ENCODE data around the gene DLX4.

Gene DLX4

GRCh38 chr17:49984776-49985175 lies 15.8 kb downstream of the DLX4 start:
- no peak overlapping the region for H3K9ac ChIP-seq (ENCODE audit: insufficient read length)
- H3K27ac ChIP-seq: no peak overlapping the region
- no peak for DNase-seq (ENCODE audit: low read depth, low spot score)
- 0 out of 2 replicates have a peak, but pooled peaks cover 4% of the 10 kb centered on the region for H3K9me3 ChIP-seq (ENCODE audit: low read depth, low read length)
- no peak for TF ChIP-seq POLR2AphosphoS5 (IDR thresholded peaks at IDR 0.05; ENCODE audit: borderline replicate concordance, low read depth, low read length)
- no peak for TF ChIP-seq EZH2 (IDR thresholded peaks at IDR 0.05)
- no peak for TF ChIP-seq FOXP2 (optimal IDR thresholded peaks at IDR 0.05; ENCODE audit: control extremely low read depth, extremely low read length, insufficient read depth)
- H3K4me3 ChIP-seq: no peak overlapping the region
- no peaks in the 10 kb centered on the region for H3K36me3 ChIP-seq (ENCODE audit: insufficient read depth, low read length)

GRCh38 chr17:49985310-49985990 lies 16.5 kb downstream of the DLX4 start:
- Histone ChIP-seq H3K9ac (ENCODE audit: insufficient read length) (no peak overlapping the region), H3K36me3 (ENCODE audit: insufficient read depth, low read length) (no peaks in the 10 kb centered on the region), H3K4me3 (no peak overlapping the region), H3K27ac (no peak overlapping the region), H3K9me3 (ENCODE audit: low read depth, low read length) (0 out of 2 replicates have a peak, but pooled peaks cover 4% of the 10 kb centered on the region)
- TF ChIP-seq EZH2 (IDR thresholded peaks at IDR 0.05): no peak
- no peak for TF ChIP-seq FOXP2 (optimal IDR thresholded peaks at IDR 0.05; ENCODE audit: control extremely low read depth, extremely low read length, insufficient read depth)
- no peak for TF ChIP-seq POLR2AphosphoS5 (IDR thresholded peaks at IDR 0.05; ENCODE audit: borderline replicate concordance, low read depth, low read length)
- DNase-seq (ENCODE audit: low read depth, low spot score): no peak

DNA sequence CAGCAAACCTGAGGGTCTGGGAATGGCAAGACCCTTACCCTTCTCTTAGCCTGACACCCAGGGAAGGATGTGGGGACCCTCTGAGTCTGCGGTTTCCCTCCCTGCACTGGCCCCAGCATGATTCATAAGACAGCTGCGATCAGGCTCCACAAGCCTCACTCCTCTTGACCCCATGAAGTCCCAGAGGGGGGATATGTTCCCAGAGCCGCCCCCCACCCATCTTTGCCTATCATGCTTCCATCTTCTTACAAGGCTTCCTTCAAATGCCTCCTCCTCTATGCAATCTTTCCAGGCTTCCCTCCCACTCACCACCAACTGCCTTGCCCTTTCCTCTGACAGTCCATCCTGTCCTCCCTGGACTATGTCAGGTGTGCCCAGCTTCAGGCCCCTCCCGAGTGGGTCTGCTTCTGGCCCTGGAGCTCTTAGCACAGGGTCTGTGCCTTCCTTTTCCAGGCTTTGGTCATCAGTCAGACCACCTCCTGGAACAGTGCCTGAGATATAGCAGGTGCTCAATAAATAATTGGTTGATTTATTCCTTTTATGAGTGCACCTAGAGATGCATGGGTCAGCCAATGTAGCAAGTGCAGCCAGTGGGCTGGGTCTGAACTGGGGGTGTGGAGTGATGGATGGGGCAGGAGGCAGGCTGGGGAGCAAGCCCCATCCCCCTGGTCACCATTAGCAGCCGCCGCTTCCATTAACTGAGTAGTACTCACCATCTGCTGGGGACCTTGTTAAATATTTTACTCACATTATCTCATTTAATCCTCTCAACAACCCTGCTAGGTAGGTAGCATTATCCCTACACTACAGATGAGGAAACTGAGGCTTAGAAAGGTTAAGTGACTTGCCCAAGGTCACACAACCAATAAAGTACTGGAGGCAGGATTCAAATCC lies 17.7 kb downstream of the DLX4 start:
- no peak for DNase-seq (ENCODE audit: low read depth, low spot score)
- no peak overlapping the region for H3K27ac ChIP-seq
- TF ChIP-seq FOXP2 (optimal IDR thresholded peaks at IDR 0.05; ENCODE audit: control extremely low read depth, extremely low read length, insufficient read depth): no peak
- TF ChIP-seq POLR2AphosphoS5 (IDR thresholded peaks at IDR 0.05; ENCODE audit: borderline replicate concordance, low read depth, low read length): no peak
- no peak for TF ChIP-seq EZH2 (IDR thresholded peaks at IDR 0.05)
- H3K9ac ChIP-seq (ENCODE audit: insufficient read length): no peak overlapping the region
- H3K4me3 ChIP-seq: no peak overlapping the region
- 0 out of 2 replicates have a peak, but pooled peaks cover 4% of the 10 kb centered on the region for H3K9me3 ChIP-seq (ENCODE audit: low read depth, low read length)
- H3K36me3 ChIP-seq (ENCODE audit: insufficient read depth, low read length): no peaks in the 10 kb centered on the region

DNA sequence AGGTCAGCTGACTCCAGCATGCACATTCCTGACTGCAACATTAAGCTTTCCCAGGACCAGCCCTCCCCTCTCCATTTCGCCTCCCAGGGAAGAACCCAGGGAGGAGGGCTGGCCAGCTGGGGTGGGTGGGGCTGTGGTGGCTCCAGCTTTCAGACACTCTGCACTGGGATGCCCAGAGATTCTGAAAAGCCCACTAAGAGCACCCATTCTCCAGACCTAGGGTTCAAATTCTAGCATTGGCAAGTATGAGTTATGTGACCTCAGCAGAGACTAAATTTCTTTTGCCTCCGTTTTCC lies 18.2 kb downstream of the DLX4 start:
- Histone ChIP-seq H3K27ac (no peak overlapping the region), H3K36me3 (ENCODE audit: insufficient read depth, low read length) (no peaks in the 10 kb centered on the region), H3K4me3 (no peak overlapping the region), H3K9me3 (ENCODE audit: low read depth, low read length) (0 out of 2 replicates have a peak, but pooled peaks cover 4% of the 10 kb centered on the region), H3K9ac (ENCODE audit: insufficient read length) (no peak overlapping the region)
- DNase-seq (ENCODE audit: low read depth, low spot score): no peak
- no peak for TF ChIP-seq POLR2AphosphoS5 (IDR thresholded peaks at IDR 0.05; ENCODE audit: borderline replicate concordance, low read depth, low read length)
- no peak for TF ChIP-seq EZH2 (IDR thresholded peaks at IDR 0.05)
- no peak for TF ChIP-seq FOXP2 (optimal IDR thresholded peaks at IDR 0.05; ENCODE audit: control extremely low read depth, extremely low read length, insufficient read depth)

DNA sequence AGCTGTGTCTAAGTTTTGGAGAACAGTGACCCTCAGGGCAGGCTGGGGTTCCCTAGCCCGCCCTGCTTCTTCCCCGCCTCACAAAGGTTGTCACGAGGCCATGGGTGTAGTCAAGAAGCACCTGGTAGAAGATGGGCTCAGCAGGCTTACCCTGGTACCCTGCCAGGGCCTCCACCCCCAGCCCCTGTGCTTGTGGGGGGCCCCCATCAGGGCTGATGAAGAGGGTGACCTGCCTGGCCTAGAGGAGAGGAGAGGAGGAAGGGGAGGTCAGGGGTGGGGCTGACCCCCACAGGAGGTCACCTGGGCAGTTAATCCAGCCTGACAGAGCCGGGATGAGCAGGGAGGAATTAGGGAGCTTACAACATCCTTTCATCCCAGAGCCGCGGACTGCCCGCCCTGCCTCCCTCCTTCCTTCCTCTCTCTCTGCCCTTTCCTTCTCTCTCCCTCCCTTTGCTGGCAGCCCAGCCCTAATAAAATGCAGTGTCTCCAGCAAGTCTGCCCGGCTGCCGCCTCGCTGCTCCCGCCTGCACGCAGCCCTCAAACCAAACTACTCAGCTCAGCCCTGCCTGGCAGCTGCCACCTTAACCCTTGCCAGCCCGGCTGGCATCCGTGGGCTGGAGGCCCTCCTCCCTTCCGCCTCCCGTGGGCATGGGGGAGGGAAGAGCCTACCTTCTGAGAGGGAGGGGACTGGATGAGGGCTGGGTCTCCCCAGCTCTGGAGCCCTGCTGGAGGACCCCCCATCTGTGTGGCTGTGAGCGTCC lies 18.9 kb downstream of the DLX4 start:
- peak overlapping the region; percentile 31 for H3K4me3 ChIP-seq
- no peak for DNase-seq (ENCODE audit: low read depth, low spot score)
- H3K36me3 ChIP-seq (ENCODE audit: insufficient read depth, low read length): no peaks in the 10 kb centered on the region
- no peak overlapping the region for H3K27ac ChIP-seq
- H3K9ac ChIP-seq (ENCODE audit: insufficient read length): no peak overlapping the region
- H3K9me3 ChIP-seq (ENCODE audit: low read depth, low read length): 0 out of 2 replicates have a peak, but pooled peaks cover 4% of the 10 kb centered on the region
- peak; percentile 70 for TF ChIP-seq FOXP2 (optimal IDR thresholded peaks at IDR 0.05; ENCODE audit: control extremely low read depth, extremely low read length, insufficient read depth)
- no peak for TF ChIP-seq EZH2 (IDR thresholded peaks at IDR 0.05)
- no peak for TF ChIP-seq POLR2AphosphoS5 (IDR thresholded peaks at IDR 0.05; ENCODE audit: borderline replicate concordance, low read depth, low read length)

DNA sequence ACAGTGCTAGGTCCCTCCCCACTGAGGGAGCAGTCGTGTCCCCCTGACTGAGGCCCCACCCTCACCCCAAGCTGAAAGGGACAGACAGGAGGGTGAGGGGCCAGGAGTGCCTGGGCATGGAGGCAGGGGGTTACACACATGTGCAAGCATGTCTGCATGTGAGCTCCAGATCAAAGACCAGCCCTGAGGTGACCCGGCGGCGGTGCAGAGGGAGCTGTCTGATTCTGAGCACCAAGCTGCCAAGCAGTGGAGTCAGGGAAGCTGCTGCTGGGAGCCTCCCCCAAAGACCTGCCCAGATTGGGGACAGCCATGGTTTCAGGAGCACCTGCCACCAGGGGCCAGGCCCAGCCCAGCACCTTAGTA lies 20.5 kb downstream of the DLX4 start:
- H3K9ac ChIP-seq (ENCODE audit: insufficient read length): no peak overlapping the region
- peak overlapping the region; percentile 19; the same call in 1 of the 2 replicates for H3K27ac ChIP-seq
- H3K36me3 ChIP-seq (ENCODE audit: insufficient read depth, low read length): no peaks in the 10 kb centered on the region
- H3K9me3 ChIP-seq (ENCODE audit: low read depth, low read length): no peaks in the 10 kb centered on the region
- TF ChIP-seq POLR2AphosphoS5 (IDR thresholded peaks at IDR 0.05; ENCODE audit: borderline replicate concordance, low read depth, low read length) (peak; percentile 9; the same call in 1 of the 2 replicates), EZH2 (IDR thresholded peaks at IDR 0.05) (no peak)
- no peak for DNase-seq (ENCODE audit: low read depth, low spot score)
- no peak overlapping the region for H3K4me3 ChIP-seq

DNA sequence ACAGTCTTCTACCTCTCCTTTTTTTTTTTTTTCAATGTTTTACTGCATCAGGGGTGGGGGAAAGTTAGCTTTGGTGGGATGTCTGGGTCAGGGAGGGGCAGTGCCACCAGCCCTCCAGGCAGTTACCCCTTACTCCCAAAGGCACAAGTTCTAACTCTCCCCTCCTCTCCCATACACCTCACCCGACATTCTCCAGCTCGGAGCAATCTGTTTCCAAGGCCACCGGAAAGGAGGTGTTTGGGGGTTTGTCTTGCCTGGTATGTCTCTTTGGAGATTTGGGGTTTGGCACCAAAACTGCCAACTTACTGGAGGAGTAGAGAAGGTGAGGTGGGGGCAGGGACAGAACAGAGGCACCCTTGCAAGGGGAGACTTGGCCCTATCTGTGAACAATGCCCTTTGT lies 21.3 kb downstream of the DLX4 start:
- Histone ChIP-seq H3K36me3 (ENCODE audit: insufficient read depth, low read length) (no peaks in the 10 kb centered on the region), H3K4me3 (no peak overlapping the region), H3K27ac (no peak overlapping the region; the same call in 1 of the 2 replicates), H3K9ac (ENCODE audit: insufficient read length) (no peak overlapping the region), H3K9me3 (ENCODE audit: low read depth, low read length) (no peaks in the 10 kb centered on the region)
- DNase-seq (ENCODE audit: low read depth, low spot score): no peak
- TF ChIP-seq POLR2AphosphoS5 (IDR thresholded peaks at IDR 0.05; ENCODE audit: borderline replicate concordance, low read depth, low read length): no peak
- TF ChIP-seq FOXP2 (optimal IDR thresholded peaks at IDR 0.05; ENCODE audit: control extremely low read depth, extremely low read length, insufficient read depth): no peak

DNA sequence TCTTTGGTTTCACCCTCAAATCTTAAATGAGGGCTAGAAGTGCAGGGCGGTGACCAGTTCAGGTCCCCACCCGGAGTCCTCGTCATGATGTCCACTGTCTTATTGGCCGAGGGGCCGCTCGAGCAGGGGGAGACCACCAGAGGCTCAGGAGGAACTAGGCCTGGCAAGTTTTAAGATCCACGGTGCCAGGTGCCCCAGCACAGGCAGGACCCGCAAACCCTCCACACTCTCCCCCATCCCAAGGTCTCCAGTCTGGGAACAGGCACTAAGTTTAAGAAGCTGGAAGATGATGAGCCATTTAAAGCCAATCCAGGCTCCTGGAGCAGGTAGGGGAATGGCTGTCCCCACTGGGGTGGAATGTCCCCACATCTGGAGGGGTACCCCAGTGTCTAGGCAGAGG lies 21.9 kb downstream of the DLX4 start:
- Histone ChIP-seq H3K4me3 (no peak overlapping the region), H3K36me3 (ENCODE audit: insufficient read depth, low read length) (no peaks in the 10 kb centered on the region), H3K9ac (ENCODE audit: insufficient read length) (no peak overlapping the region), H3K27ac (no peak overlapping the region; the same call in 1 of the 2 replicates), H3K9me3 (ENCODE audit: low read depth, low read length) (no peaks in the 10 kb centered on the region)
- TF ChIP-seq FOXP2 (optimal IDR thresholded peaks at IDR 0.05; ENCODE audit: control extremely low read depth, extremely low read length, insufficient read depth) (no peak), POLR2AphosphoS5 (IDR thresholded peaks at IDR 0.05; ENCODE audit: borderline replicate concordance, low read depth, low read length) (no peak), EZH2 (IDR thresholded peaks at IDR 0.05) (no peak)
- DNase-seq (ENCODE audit: low read depth, low spot score): no peak
